Uterus (tissue), 4 donors: Measurements from ENCODE around the gene OPCML. TPM values are rescaled to one million over a fixed set of nuclear protein-coding genes. Genes with fewer than 3 reads are reported as not detected.

Source experiments
- DNase-seq, 2 donors: peaks; one replicate each; pipeline ENCODE4 v3.0.0-alpha.2; 2019 to 2020
- H3K27ac ChIP-seq, 2 donors: fragments of 200-600 bp; sonication (generic); 1 replicate in 1 of 2; 2 replicates in 1 of 2; pipeline ENCODE4 v1.5.1; 2016 to 2018
- H3K27me3 ChIP-seq, 2 donors: fragments of 200-600 bp; sonication (generic); one replicate each; pipeline ENCODE4 v1.5.1; 2018 to 2019; ENCODE audit warnings: control low read depth in 1 of 2
- H3K36me3 ChIP-seq, 2 donors: fragments of 200-600 bp; sonication (generic); one replicate each; pipeline ENCODE4 v1.5.1; 2019; ENCODE audit warnings: control low read depth in 1 of 2
- H3K4me1 ChIP-seq, 2 donors: fragments of 200-600 bp; sonication (generic); one replicate each; pipeline ENCODE4 v1.5.1; 2018 to 2019; ENCODE audit warnings: control low read depth in 1 of 2
- H3K4me3 ChIP-seq, 2 donors: fragments of 200-600 bp; sonication (generic); 1 replicate in 1 of 2; 2 replicates in 1 of 2; pipeline ENCODE4 v1.5.1; 2018 to 2019; ENCODE audit warnings: mild to moderate bottlenecking in 1 of 2
- H3K9me3 ChIP-seq, 2 donors: fragments of 200-600 bp; sonication (generic); one replicate each; pipeline ENCODE4 v1.5.1; 2019; ENCODE audit warnings: control low read depth in 1 of 2
- CTCF ChIP-seq, 4 experiments: fragments of 200-600 bp in 2 of 4; fragments of 450-650 bp in 2 of 4; sonication (generic) in 2 of 4; IDR thresholded peaks; one replicate each; pipeline ENCODE4 v1.5.1; 2016 to 2019; ENCODE audit warnings: antibody characterized with exemption in 4 of 4, mild to moderate bottlenecking in 2 of 4, moderate library complexity in 1 of 4
- POLR2A ChIP-seq, 2 donors: fragments of 450-650 bp; IDR thresholded peaks; one replicate each; pipeline ENCODE4 v1.6.1; 2016; ENCODE audit warnings: antibody characterized with exemption in 2 of 2, mild to moderate bottlenecking in 1 of 2, moderate library complexity in 1 of 2
- intact Hi-C: fragments of 100-400 bp; cut with DNase I; formaldehyde crosslinking; loops from one replicate; pipeline ENCODE4 v1.15.1; 2023; ENCODE audit warnings: low total_unique reads
- total RNA-seq, 4 donors: library from RNA; depleted of rRNA in 3 of 4; stranded (reverse); fragments of >200 nt in 3 of 4; gene quantifications; one replicate each; pipeline versions ENCODE4 v1.1.0 to v1.2.4, GENCODE V29; 2014 to 2023
- donor health status: DM: yes; HTN: yes; CAD: no.

The OPCML gene
- total RNA-seq, 4 donors from 2014 or later: under 0.01 to 3.9 (median 1.7) TPM

GRCh38 chr11:132858223-132858622 is 674.1 kb downstream of the OPCML start:
- Histone ChIP-seq H3K4me1 (no peaks in the 10 kb centered on the region), H3K36me3 (no peaks in the 10 kb centered on the region), H3K27ac (no peak overlapping the region), H3K4me3 (no peak overlapping the region), H3K9me3 (no peaks in the 10 kb centered on the region), H3K27me3 (no peaks in the 10 kb centered on the region)
- DNase-seq: no peak
- TF ChIP-seq CTCF (IDR thresholded peaks at IDR 0.05) (no peak), POLR2A (IDR thresholded peaks at IDR 0.05) (no peak)
- intact Hi-C loops: no loop called here

GRCh38 chr11:132856032-132856431 is 676.3 kb downstream of the OPCML start:
- Histone ChIP-seq H3K27me3 (no peaks in the 10 kb centered on the region), H3K9me3 (no peaks in the 10 kb centered on the region), H3K4me1 (no peaks in the 10 kb centered on the region), H3K36me3 (no peaks in the 10 kb centered on the region), H3K4me3 (no peak overlapping the region), H3K27ac (no peak overlapping the region)
- intact Hi-C loops: no loop called here
- TF ChIP-seq POLR2A (IDR thresholded peaks at IDR 0.05): no peak
- no peak for TF ChIP-seq CTCF (IDR thresholded peaks at IDR 0.05)
- DNase-seq: no peak

GRCh38 chr11:132855516-132855915 is 676.8 kb downstream of the OPCML start:
- Histone ChIP-seq H3K27ac (no peak overlapping the region), H3K4me1 (no peaks in the 10 kb centered on the region), H3K27me3 (no peaks in the 10 kb centered on the region), H3K4me3 (no peak overlapping the region), H3K9me3 (no peaks in the 10 kb centered on the region), H3K36me3 (no peaks in the 10 kb centered on the region)
- no peak for DNase-seq
- TF ChIP-seq POLR2A (IDR thresholded peaks at IDR 0.05) (no peak), CTCF (IDR thresholded peaks at IDR 0.05) (no peak)
- intact Hi-C loops: no loop called here

GRCh38 chr11:132853886-132854285 is 678.4 kb downstream of the OPCML start:
- no peak for TF ChIP-seq CTCF (IDR thresholded peaks at IDR 0.05)
- no peak for TF ChIP-seq POLR2A (IDR thresholded peaks at IDR 0.05)
- Histone ChIP-seq H3K27ac (no peak overlapping the region), H3K27me3 (no peaks in the 10 kb centered on the region), H3K4me1 (no peaks in the 10 kb centered on the region), H3K36me3 (no peaks in the 10 kb centered on the region), H3K9me3 (no peaks in the 10 kb centered on the region), H3K4me3 (no peak overlapping the region)
- intact Hi-C loops: no loop called here
- no peak for DNase-seq

GRCh38 chr11:132852361-132852760 is 679.9 kb downstream of the OPCML start:
- no peak for TF ChIP-seq POLR2A (IDR thresholded peaks at IDR 0.05)
- no peak for TF ChIP-seq CTCF (IDR thresholded peaks at IDR 0.05)
- no peaks in the 10 kb centered on the region for H3K4me1 ChIP-seq
- no peaks in the 10 kb centered on the region for H3K36me3 ChIP-seq
- intact Hi-C loops: no loop called here
- no peaks in the 10 kb centered on the region for H3K27me3 ChIP-seq
- DNase-seq: no peak
- H3K4me3 ChIP-seq: no peak overlapping the region
- H3K27ac ChIP-seq: no peak overlapping the region
- no peaks in the 10 kb centered on the region for H3K9me3 ChIP-seq
